Testis (tissue), 2 donors: ENCODE data around the gene BCKDK.

Source experiments
- POLR2A ChIP-seq: fragments of 450-650 bp; IDR thresholded peaks from one replicate; pipeline ENCODE4 v1.6.1; 2017; ENCODE audit warnings: antibody characterized with exemption, mild to moderate bottlenecking, moderate library complexity
- TF ChIP-seq, protein P1 (sequence below), 3 experiments: fragments of 450-650 bp in 2 of 3; fragments of 200-600 bp in 1 of 3; sonication (generic) in 1 of 3; IDR thresholded peaks; one replicate each; pipeline ENCODE4 v1.5.1; 2016 to 2019; ENCODE audit warnings: antibody characterized with exemption in 3 of 3, mild to moderate bottlenecking in 2 of 3, moderate library complexity in 1 of 3

DNA sequence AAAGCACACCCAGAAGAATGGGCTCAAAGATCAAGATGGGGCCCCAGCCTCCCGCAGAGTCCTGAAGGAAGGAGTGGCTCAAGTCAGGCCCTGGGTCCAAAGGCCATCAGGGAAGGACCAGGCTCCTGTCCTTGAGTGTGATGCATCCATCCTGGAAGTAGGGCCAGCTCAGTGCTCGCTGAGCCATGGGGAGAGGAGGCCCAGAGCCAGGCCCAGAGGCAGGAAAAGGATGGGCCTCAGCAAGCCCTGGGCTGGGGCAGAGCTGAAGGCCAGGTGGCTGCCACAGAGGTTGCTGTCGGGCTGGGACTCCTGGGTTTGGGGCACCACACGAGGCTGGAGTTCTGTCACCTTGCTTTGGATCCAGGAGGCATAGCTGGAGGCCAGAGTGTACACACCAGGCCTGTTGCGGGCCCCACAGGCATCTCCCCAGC is 23.7 kb downstream of the BCKDK start:
- no peak for TF ChIP-seq POLR2A
- TF ChIP-seq, protein P1, sequence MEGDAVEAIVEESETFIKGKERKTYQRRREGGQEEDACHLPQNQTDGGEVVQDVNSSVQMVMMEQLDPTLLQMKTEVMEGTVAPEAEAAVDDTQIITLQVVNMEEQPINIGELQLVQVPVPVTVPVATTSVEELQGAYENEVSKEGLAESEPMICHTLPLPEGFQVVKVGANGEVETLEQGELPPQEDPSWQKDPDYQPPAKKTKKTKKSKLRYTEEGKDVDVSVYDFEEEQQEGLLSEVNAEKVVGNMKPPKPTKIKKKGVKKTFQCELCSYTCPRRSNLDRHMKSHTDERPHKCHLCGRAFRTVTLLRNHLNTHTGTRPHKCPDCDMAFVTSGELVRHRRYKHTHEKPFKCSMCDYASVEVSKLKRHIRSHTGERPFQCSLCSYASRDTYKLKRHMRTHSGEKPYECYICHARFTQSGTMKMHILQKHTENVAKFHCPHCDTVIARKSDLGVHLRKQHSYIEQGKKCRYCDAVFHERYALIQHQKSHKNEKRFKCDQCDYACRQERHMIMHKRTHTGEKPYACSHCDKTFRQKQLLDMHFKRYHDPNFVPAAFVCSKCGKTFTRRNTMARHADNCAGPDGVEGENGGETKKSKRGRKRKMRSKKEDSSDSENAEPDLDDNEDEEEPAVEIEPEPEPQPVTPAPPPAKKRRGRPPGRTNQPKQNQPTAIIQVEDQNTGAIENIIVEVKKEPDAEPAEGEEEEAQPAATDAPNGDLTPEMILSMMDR (IDR thresholded peaks at IDR 0.05): no peak
